SK-N-SH (cell line): Measurements from ENCODE around the gene SETBP1. TPM values are rescaled to one million over a fixed set of nuclear protein-coding genes. Genes with fewer than 3 reads are reported as not detected.

Experiments used
- CTCF ChIA-PET: fragments of 300-600, 350-600 bp; formaldehyde crosslinking; extraction: SDS; loops from one replicate; lab custom pipeline; 2021; lab: Yijun Ruan, JAX
- POLR2A ChIA-PET: fragments of 350-600 bp; sonication (Branson Sonifier 250); formaldehyde crosslinking; extraction: SDS; loops from one replicate; lab custom pipeline; 2020; ENCODE audit warnings: antibody characterized with exemption, inconsistent platforms; lab: Yijun Ruan, JAX
- DNase-seq: peaks from one replicate; pipeline ENCODE4 v3.0.0; 2012
- H2AFZ ChIP-seq: fragments of 200-600 bp; sonication (generic); 2 replicates; pipeline ENCODE4 v1.8.1; 2016; ENCODE audit warnings: antibody characterized with exemption, mild to moderate bottlenecking, low read depth
- H3F3A ChIP-seq: fragments of 200-600 bp; sonication (generic); replicated peaks from 2 replicates; pipeline ENCODE3; 2016; ENCODE audit warnings: antibody characterized with exemption, mild to moderate bottlenecking; ENCODE audit not compliant: insufficient read depth
- H3K27ac ChIP-seq, 2 experiments: fragments of 200-500 bp in 1 of 2; fragments of 200-600 bp in 1 of 2; sonication (Bioruptor generic) in 1 of 2; sonication (generic), shearing (Covaris generic) in 1 of 2; 2 replicates each; pipeline versions ENCODE4 v1.5.1 to v1.6.1; 2014 to 2016; ENCODE audit warnings: low read depth in 2 of 2, inconsistent platforms in 1 of 2, low read length in 1 of 2, mild to moderate bottlenecking in 1 of 2, mixed read lengths in 1 of 2
- H3K27me3 ChIP-seq: fragments of 200-600 bp; sonication (generic), shearing (Covaris generic); 2 replicates; pipeline ENCODE4 v1.6.1; 2016; ENCODE audit warnings: mixed run types; ENCODE audit not compliant: insufficient read depth
- H3K36me3 ChIP-seq, 2 experiments: fragments of 200-500 bp in 1 of 2; fragments of 200-600 bp in 1 of 2; sonication (Bioruptor generic) in 1 of 2; sonication (generic) in 1 of 2; replicated peaks in 1 of 2; 2 replicates each; pipeline versions ENCODE3 to v1.5.1; 2014 to 2016; ENCODE audit warnings: low read length in 1 of 2, mild to moderate bottlenecking in 1 of 2; ENCODE audit not compliant: insufficient read depth in 2 of 2, control insufficient read depth in 1 of 2
- H3K4me1 ChIP-seq, 2 experiments: fragments of 200-500 bp in 1 of 2; fragments of 200-600 bp in 1 of 2; sonication (Bioruptor generic) in 1 of 2; sonication (generic), shearing (Covaris generic) in 1 of 2; 2 replicates each; pipeline versions ENCODE4 v1.5.1 to v1.6.1; 2014 to 2016; ENCODE audit warnings: low read depth in 1 of 2, low read length in 1 of 2, mixed run types in 1 of 2; ENCODE audit not compliant: insufficient read depth in 2 of 2, control insufficient read depth in 1 of 2
- H3K4me2 ChIP-seq: fragments of 200-600 bp; sonication (generic), shearing (Covaris generic); 2 replicates; pipeline ENCODE4 v1.6.1; 2017; ENCODE audit warnings: mixed run types
- H3K4me3 ChIP-seq, 2 experiments: fragments of 200-500 bp in 1 of 2; fragments of 200-600 bp in 1 of 2; sonication (Bioruptor generic) in 1 of 2; sonication (generic), shearing (Covaris generic) in 1 of 2; 2 replicates each; pipeline versions ENCODE4 v1.5.1 to v1.8.1; 2014 to 2016; ENCODE audit warnings: low read depth in 2 of 2, inconsistent platforms in 1 of 2, low read length in 1 of 2, mild to moderate bottlenecking in 1 of 2, mixed read lengths in 1 of 2, moderate library complexity in 1 of 2
- H3K79me2 ChIP-seq: fragments of 200-600 bp; sonication (generic); 2 replicates; pipeline ENCODE4 v1.8.1; 2017; ENCODE audit warnings: mild to moderate bottlenecking; ENCODE audit not compliant: insufficient read depth
- H3K9ac ChIP-seq: fragments of 200-600 bp; sonication (generic); 2 replicates; pipeline ENCODE4 v1.6.1; 2017; ENCODE audit warnings: mixed run types
- H3K9me2 ChIP-seq: fragments of 200-600 bp; sonication (generic); 2 replicates; pipeline ENCODE4 v1.6.1; 2017; ENCODE audit warnings: mixed run types
- H3K9me3 ChIP-seq: fragments of 200-600 bp; sonication (generic); 2 replicates; pipeline ENCODE4 v1.6.1; 2017; ENCODE audit warnings: mixed run types, mild to moderate bottlenecking, moderate library complexity
- H4K20me1 ChIP-seq: fragments of 200-600 bp; sonication (generic); 2 replicates; pipeline ENCODE4 v1.6.1; 2017; ENCODE audit warnings: mild to moderate bottlenecking, mixed run types; ENCODE audit not compliant: insufficient read depth
- GABPA ChIP-seq: IDR thresholded peaks from 2 replicates; pipeline ENCODE4 v1.4.0; 2012; ENCODE audit warnings: low read depth, mild to moderate bottlenecking
- GATA2 ChIP-seq: sonication (generic); formaldehyde crosslinking; IDR thresholded peaks from 2 replicates; pipeline ENCODE4 v1.5.0; 2020; ENCODE audit warnings: mild to moderate bottlenecking, missing genetic modification reagents
- MEF2A ChIP-seq: IDR thresholded peaks from 2 replicates; pipeline ENCODE4 v1.4.0; 2012; ENCODE audit warnings: low read depth, borderline replicate concordance
- RXRA ChIP-seq: IDR thresholded peaks from 2 replicates; pipeline ENCODE4 v1.4.0; 2012; ENCODE audit warnings: low read depth, mild to moderate bottlenecking, borderline replicate concordance
- SMC3 ChIP-seq: IDR thresholded peaks from 2 replicates; pipeline ENCODE4 v1.6.1; 2012; ENCODE audit warnings: low read depth, low read length, improper control_type of control experiment
- WGBS: methylation state at CpG from one replicate; pipeline ENCODE4 v1.1.6; 2017; ENCODE audit warnings: low lambda C conversion rate; 5-methylcytosine and 5-hydroxymethylcytosine counted together
- polyA plus RNA-seq, 3 experiments: library from polyadenylated mRNA; depleted of rRNA; stranded (reverse); fragments of >200 nt; gene quantifications; 2 replicates each; pipeline ENCODE4 v1.2.3, GENCODE V29; 2012
- TF ChIP-seq, protein P1 (sequence below): fragments of 150-350 bp; IDR thresholded peaks from 2 replicates; pipeline ENCODE4 v1.6.1; 2017; ENCODE audit warnings: antibody characterized with exemption, low read length, low read depth, borderline replicate concordance
- TF ChIP-seq, protein P2 (sequence below): IDR thresholded peaks from 2 replicates; pipeline ENCODE4 v1.4.0; 2012; ENCODE audit warnings: low read depth
- TF ChIP-seq, protein P3 (sequence below): IDR thresholded peaks from 2 replicates; pipeline ENCODE4 v1.6.1; 2012; ENCODE audit warnings: mild to moderate bottlenecking, low read depth, low read length, moderate library complexity
- TF ChIP-seq, protein P4 (sequence below): fragments of 150-350 bp; IDR thresholded peaks from 2 replicates; pipeline ENCODE4 v1.6.1; 2016; ENCODE audit warnings: mild to moderate bottlenecking, low read depth, low read length

The SETBP1 gene
- polyA plus RNA-seq, 1 of the 3 experiments (the other 2 are of a cell fraction): 3.0 TPM

- H2AFZ ChIP-seq: no peak overlapping the region
- H3K9ac ChIP-seq: no peak overlapping the region
- H3K9me3 ChIP-seq: no peaks in the 10 kb centered on the region
- no peak for DNase-seq
- H3K9me2 ChIP-seq: no peaks in the 10 kb centered on the region
- no peaks in the 10 kb centered on the region for H3K27me3 ChIP-seq
- TF ChIP-seq GABPA: no peak
- TF ChIP-seq, protein P1, sequence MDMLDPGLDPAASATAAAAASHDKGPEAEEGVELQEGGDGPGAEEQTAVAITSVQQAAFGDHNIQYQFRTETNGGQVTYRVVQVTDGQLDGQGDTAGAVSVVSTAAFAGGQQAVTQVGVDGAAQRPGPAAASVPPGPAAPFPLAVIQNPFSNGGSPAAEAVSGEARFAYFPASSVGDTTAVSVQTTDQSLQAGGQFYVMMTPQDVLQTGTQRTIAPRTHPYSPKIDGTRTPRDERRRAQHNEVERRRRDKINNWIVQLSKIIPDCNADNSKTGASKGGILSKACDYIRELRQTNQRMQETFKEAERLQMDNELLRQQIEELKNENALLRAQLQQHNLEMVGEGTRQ: no peak
- TF ChIP-seq, protein P2, sequence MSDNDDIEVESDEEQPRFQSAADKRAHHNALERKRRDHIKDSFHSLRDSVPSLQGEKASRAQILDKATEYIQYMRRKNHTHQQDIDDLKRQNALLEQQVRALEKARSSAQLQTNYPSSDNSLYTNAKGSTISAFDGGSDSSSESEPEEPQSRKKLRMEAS: no peak
- TF ChIP-seq, protein P3, sequence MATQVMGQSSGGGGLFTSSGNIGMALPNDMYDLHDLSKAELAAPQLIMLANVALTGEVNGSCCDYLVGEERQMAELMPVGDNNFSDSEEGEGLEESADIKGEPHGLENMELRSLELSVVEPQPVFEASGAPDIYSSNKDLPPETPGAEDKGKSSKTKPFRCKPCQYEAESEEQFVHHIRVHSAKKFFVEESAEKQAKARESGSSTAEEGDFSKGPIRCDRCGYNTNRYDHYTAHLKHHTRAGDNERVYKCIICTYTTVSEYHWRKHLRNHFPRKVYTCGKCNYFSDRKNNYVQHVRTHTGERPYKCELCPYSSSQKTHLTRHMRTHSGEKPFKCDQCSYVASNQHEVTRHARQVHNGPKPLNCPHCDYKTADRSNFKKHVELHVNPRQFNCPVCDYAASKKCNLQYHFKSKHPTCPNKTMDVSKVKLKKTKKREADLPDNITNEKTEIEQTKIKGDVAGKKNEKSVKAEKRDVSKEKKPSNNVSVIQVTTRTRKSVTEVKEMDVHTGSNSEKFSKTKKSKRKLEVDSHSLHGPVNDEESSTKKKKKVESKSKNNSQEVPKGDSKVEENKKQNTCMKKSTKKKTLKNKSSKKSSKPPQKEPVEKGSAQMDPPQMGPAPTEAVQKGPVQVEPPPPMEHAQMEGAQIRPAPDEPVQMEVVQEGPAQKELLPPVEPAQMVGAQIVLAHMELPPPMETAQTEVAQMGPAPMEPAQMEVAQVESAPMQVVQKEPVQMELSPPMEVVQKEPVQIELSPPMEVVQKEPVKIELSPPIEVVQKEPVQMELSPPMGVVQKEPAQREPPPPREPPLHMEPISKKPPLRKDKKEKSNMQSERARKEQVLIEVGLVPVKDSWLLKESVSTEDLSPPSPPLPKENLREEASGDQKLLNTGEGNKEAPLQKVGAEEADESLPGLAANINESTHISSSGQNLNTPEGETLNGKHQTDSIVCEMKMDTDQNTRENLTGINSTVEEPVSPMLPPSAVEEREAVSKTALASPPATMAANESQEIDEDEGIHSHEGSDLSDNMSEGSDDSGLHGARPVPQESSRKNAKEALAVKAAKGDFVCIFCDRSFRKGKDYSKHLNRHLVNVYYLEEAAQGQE: no peak
- no peak for TF ChIP-seq GATA2 (CRISPR knock-in tag)
- no peak for TF ChIP-seq SMC3
- no peak for TF ChIP-seq RXRA
- no peak for TF ChIP-seq MEF2A
- TF ChIP-seq, protein P4, sequence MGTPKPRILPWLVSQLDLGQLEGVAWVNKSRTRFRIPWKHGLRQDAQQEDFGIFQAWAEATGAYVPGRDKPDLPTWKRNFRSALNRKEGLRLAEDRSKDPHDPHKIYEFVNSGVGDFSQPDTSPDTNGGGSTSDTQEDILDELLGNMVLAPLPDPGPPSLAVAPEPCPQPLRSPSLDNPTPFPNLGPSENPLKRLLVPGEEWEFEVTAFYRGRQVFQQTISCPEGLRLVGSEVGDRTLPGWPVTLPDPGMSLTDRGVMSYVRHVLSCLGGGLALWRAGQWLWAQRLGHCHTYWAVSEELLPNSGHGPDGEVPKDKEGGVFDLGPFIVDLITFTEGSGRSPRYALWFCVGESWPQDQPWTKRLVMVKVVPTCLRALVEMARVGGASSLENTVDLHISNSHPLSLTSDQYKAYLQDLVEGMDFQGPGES: no peak
- H3F3A ChIP-seq: peaks cover 1% of the 10 kb centered on the region
- H3K4me3 ChIP-seq: no peak overlapping the region
- H3K27ac ChIP-seq: no peak overlapping the region
- H3K36me3 ChIP-seq: peaks cover 0 to 3% of the 10 kb centered on the region in 2 experiments
- H3K4me2 ChIP-seq: no peak overlapping the region
- CTCF ChIA-PET: interaction anchor here (1.9 kb wide), 1 partner anchor 12 kb away, joined by 8 read pairs; no protein-coding TSS in a partner anchor
- WGBS: 76% methylated on average over 1 of the region's 1 CpG
- peaks cover 0 to 4% of the 10 kb centered on the region in 2 experiments; a peak in 1 of 4 replicates for H3K4me1 ChIP-seq
- POLR2A ChIA-PET: no interaction called here
- H4K20me1 ChIP-seq: no peaks in the 10 kb centered on the region
- H3K79me2 ChIP-seq: no peaks in the 10 kb centered on the region
Measured at GRCh38 chr18:44889111-44889510, 208.4 kb downstream of the SETBP1 start.
